Measurements from ENCODE around the gene MRPL49. TPM values are rescaled to one million over a fixed set of nuclear protein-coding genes. Genes with fewer than 3 reads are reported as not detected.

MRPL49 gene
- total RNA-seq, 1 experiment from 2014 or later, result 55.9 TPM

DNA sequence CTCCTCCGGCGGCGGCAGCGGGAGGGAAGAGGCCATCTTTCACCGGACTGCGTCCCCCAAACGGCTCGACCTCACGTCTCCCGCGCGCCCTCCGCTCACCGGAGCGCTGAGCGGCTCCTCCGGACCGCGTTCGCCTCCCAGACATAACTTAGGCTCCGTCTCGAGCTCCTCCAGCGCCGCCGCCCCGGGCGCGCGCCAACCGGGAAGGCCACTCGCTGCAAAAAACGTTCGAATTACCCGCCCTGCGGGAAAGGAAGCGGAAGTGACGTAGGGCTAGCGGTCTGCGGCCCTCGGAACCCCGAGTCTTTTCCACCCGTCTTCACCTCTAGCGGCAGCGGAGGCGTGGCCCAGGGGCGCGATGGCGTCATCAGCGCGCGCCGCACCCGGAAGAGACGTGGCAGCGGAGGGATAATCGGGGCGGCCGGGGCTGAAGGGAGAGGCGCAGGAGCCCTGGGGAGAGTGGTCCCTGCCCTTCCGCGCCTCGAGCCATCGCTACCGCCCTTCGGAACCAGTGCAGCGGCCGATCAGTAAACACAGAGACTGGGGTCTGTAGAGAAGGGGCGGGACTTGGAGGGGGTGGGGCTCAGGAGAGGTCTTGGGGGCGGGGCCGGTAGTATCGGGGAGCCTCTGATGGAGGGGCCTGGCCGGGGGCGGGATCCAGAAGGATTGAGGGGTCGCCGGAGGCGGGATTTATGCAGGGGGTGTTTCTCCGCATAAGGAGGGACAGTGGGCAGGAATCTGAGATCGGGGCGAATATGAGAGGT lies 38.1 kb upstream of the MRPL49 start, which contains the start of the genes CDCA5 and ZFPL1 (continued):
- TF ChIP-seq, protein P1, sequence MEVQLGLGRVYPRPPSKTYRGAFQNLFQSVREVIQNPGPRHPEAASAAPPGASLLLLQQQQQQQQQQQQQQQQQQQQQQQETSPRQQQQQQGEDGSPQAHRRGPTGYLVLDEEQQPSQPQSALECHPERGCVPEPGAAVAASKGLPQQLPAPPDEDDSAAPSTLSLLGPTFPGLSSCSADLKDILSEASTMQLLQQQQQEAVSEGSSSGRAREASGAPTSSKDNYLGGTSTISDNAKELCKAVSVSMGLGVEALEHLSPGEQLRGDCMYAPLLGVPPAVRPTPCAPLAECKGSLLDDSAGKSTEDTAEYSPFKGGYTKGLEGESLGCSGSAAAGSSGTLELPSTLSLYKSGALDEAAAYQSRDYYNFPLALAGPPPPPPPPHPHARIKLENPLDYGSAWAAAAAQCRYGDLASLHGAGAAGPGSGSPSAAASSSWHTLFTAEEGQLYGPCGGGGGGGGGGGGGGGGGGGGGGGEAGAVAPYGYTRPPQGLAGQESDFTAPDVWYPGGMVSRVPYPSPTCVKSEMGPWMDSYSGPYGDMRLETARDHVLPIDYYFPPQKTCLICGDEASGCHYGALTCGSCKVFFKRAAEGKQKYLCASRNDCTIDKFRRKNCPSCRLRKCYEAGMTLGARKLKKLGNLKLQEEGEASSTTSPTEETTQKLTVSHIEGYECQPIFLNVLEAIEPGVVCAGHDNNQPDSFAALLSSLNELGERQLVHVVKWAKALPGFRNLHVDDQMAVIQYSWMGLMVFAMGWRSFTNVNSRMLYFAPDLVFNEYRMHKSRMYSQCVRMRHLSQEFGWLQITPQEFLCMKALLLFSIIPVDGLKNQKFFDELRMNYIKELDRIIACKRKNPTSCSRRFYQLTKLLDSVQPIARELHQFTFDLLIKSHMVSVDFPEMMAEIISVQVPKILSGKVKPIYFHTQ (CRISPR knock-in tag; IDR thresholded peaks at IDR 0.05), result no peak
- TF ChIP-seq, protein P2, sequence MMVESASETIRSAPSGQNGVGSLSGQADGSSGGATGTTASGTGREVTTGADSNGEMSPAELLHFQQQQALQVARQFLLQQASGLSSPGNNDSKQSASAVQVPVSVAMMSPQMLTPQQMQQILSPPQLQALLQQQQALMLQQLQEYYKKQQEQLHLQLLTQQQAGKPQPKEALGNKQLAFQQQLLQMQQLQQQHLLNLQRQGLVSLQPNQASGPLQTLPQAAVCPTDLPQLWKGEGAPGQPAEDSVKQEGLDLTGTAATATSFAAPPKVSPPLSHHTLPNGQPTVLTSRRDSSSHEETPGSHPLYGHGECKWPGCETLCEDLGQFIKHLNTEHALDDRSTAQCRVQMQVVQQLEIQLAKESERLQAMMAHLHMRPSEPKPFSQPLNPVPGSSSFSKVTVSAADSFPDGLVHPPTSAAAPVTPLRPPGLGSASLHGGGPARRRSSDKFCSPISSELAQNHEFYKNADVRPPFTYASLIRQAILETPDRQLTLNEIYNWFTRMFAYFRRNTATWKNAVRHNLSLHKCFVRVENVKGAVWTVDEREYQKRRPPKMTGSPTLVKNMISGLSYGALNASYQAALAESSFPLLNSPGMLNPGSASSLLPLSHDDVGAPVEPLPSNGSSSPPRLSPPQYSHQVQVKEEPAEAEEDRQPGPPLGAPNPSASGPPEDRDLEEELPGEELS (CRISPR knock-in tag; IDR thresholded peaks at IDR 0.05), result 0 out of 2 replicates have a peak, but pooled peaks have one; percentile 11
- TF ChIP-seq ZNF423 (CRISPR knock-in tag; IDR thresholded peaks at IDR 0.05) (no peak), ZNF232 (CRISPR knock-in tag; IDR thresholded peaks at IDR 0.05) (0 out of 2 replicates have a peak, but pooled peaks have one; percentile 18), GABPB1 (CRISPR knock-in tag; IDR thresholded peaks at IDR 0.05) (peak; percentile 80), ZNF219 (CRISPR knock-in tag; IDR thresholded peaks at IDR 0.05; ENCODE audit: borderline replicate concordance) (peak; percentile 56; the same call in 1 of the 2 replicates), IRF2 (CRISPR knock-in tag; IDR thresholded peaks at IDR 0.05; ENCODE audit: borderline replicate concordance, low read depth) (no peak; the same call in 1 of the 2 replicates)
- TF ChIP-seq, protein P3, sequence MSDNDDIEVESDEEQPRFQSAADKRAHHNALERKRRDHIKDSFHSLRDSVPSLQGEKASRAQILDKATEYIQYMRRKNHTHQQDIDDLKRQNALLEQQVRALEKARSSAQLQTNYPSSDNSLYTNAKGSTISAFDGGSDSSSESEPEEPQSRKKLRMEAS (CRISPR knock-in tag; IDR thresholded peaks at IDR 0.05), result peak; percentile 93
- TF ChIP-seq, protein P4, sequence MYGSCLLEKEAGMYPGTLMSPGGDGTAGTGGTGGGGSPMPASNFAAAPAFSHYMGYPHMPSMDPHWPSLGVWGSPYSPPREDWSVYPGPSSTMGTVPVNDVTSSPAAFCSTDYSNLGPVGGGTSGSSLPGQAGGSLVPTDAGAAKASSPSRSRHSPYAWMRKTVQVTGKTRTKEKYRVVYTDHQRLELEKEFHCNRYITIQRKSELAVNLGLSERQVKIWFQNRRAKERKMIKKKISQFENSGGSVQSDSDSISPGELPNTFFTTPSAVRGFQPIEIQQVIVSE (CRISPR knock-in tag; IDR thresholded peaks at IDR 0.05; ENCODE audit: borderline replicate concordance), result no peak
- TF ChIP-seq, protein P5, sequence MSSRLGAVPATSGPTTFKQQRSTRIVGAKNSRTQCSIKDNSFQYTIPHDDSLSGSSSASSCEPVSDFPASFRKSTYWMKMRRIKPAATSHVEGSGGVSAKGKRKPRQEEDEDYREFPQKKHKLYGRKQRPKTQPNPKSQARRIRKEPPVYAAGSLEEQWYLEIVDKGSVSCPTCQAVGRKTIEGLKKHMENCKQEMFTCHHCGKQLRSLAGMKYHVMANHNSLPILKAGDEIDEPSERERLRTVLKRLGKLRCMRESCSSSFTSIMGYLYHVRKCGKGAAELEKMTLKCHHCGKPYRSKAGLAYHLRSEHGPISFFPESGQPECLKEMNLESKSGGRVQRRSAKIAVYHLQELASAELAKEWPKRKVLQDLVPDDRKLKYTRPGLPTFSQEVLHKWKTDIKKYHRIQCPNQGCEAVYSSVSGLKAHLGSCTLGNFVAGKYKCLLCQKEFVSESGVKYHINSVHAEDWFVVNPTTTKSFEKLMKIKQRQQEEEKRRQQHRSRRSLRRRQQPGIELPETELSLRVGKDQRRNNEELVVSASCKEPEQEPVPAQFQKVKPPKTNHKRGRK (CRISPR knock-in tag; IDR thresholded peaks at IDR 0.05; ENCODE audit: borderline replicate concordance), result no peak
- TF ChIP-seq, protein P6, sequence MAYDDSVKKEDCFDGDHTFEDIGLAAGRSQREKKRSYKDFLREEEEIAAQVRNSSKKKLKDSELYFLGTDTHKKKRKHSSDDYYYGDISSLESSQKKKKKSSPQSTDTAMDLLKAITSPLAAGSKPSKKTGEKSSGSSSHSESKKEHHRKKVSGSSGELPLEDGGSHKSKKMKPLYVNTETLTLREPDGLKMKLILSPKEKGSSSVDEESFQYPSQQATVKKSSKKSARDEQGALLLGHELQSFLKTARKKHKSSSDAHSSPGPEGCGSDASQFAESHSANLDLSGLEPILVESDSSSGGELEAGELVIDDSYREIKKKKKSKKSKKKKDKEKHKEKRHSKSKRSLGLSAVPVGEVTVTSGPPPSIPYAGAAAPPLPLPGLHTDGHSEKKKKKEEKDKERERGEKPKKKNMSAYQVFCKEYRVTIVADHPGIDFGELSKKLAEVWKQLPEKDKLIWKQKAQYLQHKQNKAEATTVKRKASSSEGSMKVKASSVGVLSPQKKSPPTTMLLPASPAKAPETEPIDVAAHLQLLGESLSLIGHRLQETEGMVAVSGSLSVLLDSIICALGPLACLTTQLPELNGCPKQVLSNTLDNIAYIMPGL (CRISPR knock-in tag; IDR thresholded peaks at IDR 0.05), result peak; percentile 56; the same call in 1 of the 2 replicates
- TF ChIP-seq, protein P7, sequence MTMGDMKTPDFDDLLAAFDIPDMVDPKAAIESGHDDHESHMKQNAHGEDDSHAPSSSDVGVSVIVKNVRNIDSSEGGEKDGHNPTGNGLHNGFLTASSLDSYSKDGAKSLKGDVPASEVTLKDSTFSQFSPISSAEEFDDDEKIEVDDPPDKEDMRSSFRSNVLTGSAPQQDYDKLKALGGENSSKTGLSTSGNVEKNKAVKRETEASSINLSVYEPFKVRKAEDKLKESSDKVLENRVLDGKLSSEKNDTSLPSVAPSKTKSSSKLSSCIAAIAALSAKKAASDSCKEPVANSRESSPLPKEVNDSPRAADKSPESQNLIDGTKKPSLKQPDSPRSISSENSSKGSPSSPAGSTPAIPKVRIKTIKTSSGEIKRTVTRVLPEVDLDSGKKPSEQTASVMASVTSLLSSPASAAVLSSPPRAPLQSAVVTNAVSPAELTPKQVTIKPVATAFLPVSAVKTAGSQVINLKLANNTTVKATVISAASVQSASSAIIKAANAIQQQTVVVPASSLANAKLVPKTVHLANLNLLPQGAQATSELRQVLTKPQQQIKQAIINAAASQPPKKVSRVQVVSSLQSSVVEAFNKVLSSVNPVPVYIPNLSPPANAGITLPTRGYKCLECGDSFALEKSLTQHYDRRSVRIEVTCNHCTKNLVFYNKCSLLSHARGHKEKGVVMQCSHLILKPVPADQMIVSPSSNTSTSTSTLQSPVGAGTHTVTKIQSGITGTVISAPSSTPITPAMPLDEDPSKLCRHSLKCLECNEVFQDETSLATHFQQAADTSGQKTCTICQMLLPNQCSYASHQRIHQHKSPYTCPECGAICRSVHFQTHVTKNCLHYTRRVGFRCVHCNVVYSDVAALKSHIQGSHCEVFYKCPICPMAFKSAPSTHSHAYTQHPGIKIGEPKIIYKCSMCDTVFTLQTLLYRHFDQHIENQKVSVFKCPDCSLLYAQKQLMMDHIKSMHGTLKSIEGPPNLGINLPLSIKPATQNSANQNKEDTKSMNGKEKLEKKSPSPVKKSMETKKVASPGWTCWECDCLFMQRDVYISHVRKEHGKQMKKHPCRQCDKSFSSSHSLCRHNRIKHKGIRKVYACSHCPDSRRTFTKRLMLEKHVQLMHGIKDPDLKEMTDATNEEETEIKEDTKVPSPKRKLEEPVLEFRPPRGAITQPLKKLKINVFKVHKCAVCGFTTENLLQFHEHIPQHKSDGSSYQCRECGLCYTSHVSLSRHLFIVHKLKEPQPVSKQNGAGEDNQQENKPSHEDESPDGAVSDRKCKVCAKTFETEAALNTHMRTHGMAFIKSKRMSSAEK (CRISPR knock-in tag; IDR thresholded peaks at IDR 0.05; ENCODE audit: borderline replicate concordance), result no peak
- TF ChIP-seq, protein P8, sequence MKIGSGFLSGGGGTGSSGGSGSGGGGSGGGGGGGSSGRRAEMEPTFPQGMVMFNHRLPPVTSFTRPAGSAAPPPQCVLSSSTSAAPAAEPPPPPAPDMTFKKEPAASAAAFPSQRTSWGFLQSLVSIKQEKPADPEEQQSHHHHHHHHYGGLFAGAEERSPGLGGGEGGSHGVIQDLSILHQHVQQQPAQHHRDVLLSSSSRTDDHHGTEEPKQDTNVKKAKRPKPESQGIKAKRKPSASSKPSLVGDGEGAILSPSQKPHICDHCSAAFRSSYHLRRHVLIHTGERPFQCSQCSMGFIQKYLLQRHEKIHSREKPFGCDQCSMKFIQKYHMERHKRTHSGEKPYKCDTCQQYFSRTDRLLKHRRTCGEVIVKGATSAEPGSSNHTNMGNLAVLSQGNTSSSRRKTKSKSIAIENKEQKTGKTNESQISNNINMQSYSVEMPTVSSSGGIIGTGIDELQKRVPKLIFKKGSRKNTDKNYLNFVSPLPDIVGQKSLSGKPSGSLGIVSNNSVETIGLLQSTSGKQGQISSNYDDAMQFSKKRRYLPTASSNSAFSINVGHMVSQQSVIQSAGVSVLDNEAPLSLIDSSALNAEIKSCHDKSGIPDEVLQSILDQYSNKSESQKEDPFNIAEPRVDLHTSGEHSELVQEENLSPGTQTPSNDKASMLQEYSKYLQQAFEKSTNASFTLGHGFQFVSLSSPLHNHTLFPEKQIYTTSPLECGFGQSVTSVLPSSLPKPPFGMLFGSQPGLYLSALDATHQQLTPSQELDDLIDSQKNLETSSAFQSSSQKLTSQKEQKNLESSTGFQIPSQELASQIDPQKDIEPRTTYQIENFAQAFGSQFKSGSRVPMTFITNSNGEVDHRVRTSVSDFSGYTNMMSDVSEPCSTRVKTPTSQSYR (CRISPR knock-in tag; IDR thresholded peaks at IDR 0.05), result 0 out of 2 replicates have a peak, but pooled peaks have one; percentile 46
- TF ChIP-seq, protein P9, sequence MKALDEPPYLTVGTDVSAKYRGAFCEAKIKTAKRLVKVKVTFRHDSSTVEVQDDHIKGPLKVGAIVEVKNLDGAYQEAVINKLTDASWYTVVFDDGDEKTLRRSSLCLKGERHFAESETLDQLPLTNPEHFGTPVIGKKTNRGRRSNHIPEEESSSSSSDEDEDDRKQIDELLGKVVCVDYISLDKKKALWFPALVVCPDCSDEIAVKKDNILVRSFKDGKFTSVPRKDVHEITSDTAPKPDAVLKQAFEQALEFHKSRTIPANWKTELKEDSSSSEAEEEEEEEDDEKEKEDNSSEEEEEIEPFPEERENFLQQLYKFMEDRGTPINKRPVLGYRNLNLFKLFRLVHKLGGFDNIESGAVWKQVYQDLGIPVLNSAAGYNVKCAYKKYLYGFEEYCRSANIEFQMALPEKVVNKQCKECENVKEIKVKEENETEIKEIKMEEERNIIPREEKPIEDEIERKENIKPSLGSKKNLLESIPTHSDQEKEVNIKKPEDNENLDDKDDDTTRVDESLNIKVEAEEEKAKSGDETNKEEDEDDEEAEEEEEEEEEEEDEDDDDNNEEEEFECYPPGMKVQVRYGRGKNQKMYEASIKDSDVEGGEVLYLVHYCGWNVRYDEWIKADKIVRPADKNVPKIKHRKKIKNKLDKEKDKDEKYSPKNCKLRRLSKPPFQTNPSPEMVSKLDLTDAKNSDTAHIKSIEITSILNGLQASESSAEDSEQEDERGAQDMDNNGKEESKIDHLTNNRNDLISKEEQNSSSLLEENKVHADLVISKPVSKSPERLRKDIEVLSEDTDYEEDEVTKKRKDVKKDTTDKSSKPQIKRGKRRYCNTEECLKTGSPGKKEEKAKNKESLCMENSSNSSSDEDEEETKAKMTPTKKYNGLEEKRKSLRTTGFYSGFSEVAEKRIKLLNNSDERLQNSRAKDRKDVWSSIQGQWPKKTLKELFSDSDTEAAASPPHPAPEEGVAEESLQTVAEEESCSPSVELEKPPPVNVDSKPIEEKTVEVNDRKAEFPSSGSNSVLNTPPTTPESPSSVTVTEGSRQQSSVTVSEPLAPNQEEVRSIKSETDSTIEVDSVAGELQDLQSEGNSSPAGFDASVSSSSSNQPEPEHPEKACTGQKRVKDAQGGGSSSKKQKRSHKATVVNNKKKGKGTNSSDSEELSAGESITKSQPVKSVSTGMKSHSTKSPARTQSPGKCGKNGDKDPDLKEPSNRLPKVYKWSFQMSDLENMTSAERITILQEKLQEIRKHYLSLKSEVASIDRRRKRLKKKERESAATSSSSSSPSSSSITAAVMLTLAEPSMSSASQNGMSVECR (CRISPR knock-in tag; IDR thresholded peaks at IDR 0.05; ENCODE audit: borderline replicate concordance), result peak; percentile 94

Measured in WTC11 (cell line).